ENCODE results near the gene ZNF592. TPM values are rescaled to one million over a fixed set of nuclear protein-coding genes. Genes with fewer than 3 reads are reported as not detected.
A peak's percentile ranks its signal among the peaks of the same experiment; 100 is the strongest.

The ZNF592 gene
- total RNA-seq, 4 donors from 2014 or later = 23.5 to 41.1 (median 26.5) TPM

DNA sequence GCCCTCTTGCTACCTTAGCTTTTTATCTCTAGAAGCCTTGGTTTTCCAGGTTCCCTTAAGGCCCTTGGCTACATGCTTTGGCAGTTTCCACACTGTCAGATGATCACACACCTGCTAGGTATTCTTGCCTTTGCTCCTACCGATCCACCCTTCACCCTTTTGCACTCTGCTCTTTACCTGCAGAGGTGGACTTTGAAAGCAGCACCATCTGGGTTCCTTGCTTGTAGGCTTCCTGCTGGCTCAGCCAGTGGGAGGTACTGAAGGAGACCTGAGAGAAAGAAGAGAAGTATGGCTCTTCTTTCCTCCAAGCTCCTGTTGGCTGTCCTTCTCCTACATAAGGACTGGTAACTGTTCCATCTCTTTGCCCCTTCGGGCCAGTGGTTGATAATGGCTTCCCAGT, 7.3 kb upstream of the ZNF592 start:
- no peaks in the 10 kb centered on the region for H3K9me3 ChIP-seq
- peak overlapping the region; percentile 44 to 82 (median 67) for H3K27ac ChIP-seq
- intact Hi-C loops (cut with DNase I; ENCODE audit: low total_unique reads) (no loop called here), in situ Hi-C loops (cut with MboI; ENCODE audit: low pct_ligation_motif_present in 1 of 4, low pct_unique_long_range_greater_than_20kb in 1 of 4, low sequenced_read_pairs in 3 of 4) (no loop called here)
- H3K36me3 ChIP-seq = no peaks in the 10 kb centered on the region
- peaks cover 1 to 39% (median 17%) of the 10 kb centered on the region in 4 donors for H3K4me1 ChIP-seq
- TF ChIP-seq POLR2AphosphoS5 (IDR thresholded peaks at IDR 0.05) (peak in 2 of 3 donors; percentile 65 to 67), EP300 (IDR thresholded peaks at IDR 0.05; ENCODE audit: low read depth) (no peak), CTCF (IDR thresholded peaks at IDR 0.05) (no peak), POLR2A (IDR thresholded peaks at IDR 0.05) (peak; percentile 21)
- no peak overlapping the region for H3K4me3 ChIP-seq
- peak; percentile 66 for DNase-seq
- H3K27me3 ChIP-seq = no peaks in the 10 kb centered on the region
- 63 to 74% methylated on average over 2 of the region's 2 CpGs for WGBS, 2 donors (ENCODE audit: low coverage in 1 of 2)

DNA sequence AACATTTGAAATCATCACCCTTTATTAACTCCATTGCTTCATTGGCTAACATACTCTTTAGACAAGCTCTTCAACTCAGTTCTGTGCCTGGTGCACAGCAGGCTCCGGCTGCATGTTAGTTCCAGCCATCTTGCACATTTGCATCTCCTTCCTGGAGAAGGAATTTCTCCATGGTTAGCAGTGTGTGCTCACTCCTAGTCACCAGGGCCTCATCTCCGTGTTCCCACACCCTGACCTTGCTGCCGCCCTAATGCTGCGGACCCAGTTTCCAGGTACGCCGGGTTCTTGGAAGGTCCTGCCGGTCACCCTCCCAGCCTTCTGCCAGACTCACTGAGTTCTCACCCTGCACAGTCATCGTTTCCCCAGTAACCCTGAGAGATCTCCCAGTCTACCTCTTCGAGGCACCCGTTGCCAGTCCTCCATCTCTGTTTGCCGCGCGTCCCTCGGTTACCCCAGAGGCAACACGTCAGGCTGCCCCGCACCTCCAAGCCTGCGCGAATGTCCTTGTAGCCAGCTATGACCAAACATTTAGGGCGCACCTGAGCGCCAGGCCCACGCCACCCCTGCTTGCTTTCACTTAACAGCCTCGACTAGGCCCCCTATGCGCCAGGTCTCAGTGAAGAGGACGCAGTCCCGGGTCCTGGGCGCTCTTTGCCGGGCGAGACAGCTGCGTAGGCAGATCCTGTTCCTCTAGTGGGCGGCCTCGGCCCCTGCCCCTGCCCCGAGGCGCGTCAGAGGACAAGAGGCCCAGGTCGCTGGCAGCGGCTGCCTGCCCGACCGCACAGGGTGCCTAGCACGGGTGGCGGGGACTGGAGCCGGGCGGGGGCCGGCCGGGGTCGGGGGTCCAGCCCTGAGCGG, 747 bp upstream of the ZNF592 start:
- Histone ChIP-seq H3K36me3 (no peaks in the 10 kb centered on the region), H3K27ac (peak overlapping the region; percentile 99 to 100 (median 100)), H3K9me3 (no peaks in the 10 kb centered on the region), H3K4me1 (peaks cover 27 to 61% (median 46%) of the 10 kb centered on the region in 4 donors), H3K4me3 (peak overlapping the region; percentile 61 to 88 (median 75)), H3K27me3 (no peaks in the 10 kb centered on the region)
- in situ Hi-C loops (cut with MboI; ENCODE audit: low pct_ligation_motif_present in 1 of 4, low pct_unique_long_range_greater_than_20kb in 1 of 4, low sequenced_read_pairs in 3 of 4) = no loop called here
- TF ChIP-seq POLR2A (IDR thresholded peaks at IDR 0.05) (peak; percentile 93), POLR2AphosphoS5 (IDR thresholded peaks at IDR 0.05) (peak; percentile 19 to 87 (median 76)), EP300 (IDR thresholded peaks at IDR 0.05; ENCODE audit: low read depth) (no peak), CTCF (IDR thresholded peaks at IDR 0.05) (peak in 1 of 5 experiments; percentile 34)
- DNase-seq = peak; percentile 78
- intact Hi-C loops (cut with DNase I; ENCODE audit: low total_unique reads) = no loop called here
- WGBS, 2 donors (ENCODE audit: low coverage in 1 of 2) = 0% methylated on average over 2 to 31 of the region's 46 CpGs

GRCh38 chr15:84749111-84749991, 959 bp downstream of the ZNF592 start:
- no peaks in the 10 kb centered on the region for H3K27me3 ChIP-seq
- 6% methylated on average over 11 of the region's 15 CpGs; no CpG with 5 or more reads in 1 of the 2 donors for WGBS, 2 donors (ENCODE audit: low coverage in 1 of 2)
- peak; percentile 41 for DNase-seq
- H3K9me3 ChIP-seq = no peaks in the 10 kb centered on the region
- in situ Hi-C loops (cut with MboI; ENCODE audit: low pct_ligation_motif_present in 1 of 4, low pct_unique_long_range_greater_than_20kb in 1 of 4, low sequenced_read_pairs in 3 of 4) = no loop called here
- intact Hi-C loops (cut with DNase I; ENCODE audit: low total_unique reads) = no loop called here
- H3K4me1 ChIP-seq = peaks cover 33 to 78% (median 62%) of the 10 kb centered on the region in 4 donors
- H3K36me3 ChIP-seq = no peaks in the 10 kb centered on the region
- no peak for TF ChIP-seq POLR2AphosphoS5 (IDR thresholded peaks at IDR 0.05)
- peak in 2 of 5 experiments; percentile 17 to 44 for TF ChIP-seq CTCF (IDR thresholded peaks at IDR 0.05)
- peak overlapping the region; percentile 61 to 98 (median 85) for H3K4me3 ChIP-seq
- peak overlapping the region; percentile 99 to 100 (median 100) for H3K27ac ChIP-seq

Measured in transverse colon (tissue), 4 donors.